Mammary epithelial cell (primary cell): ENCODE measurements around the gene SELENON.

Experiments used
- CTCF ChIP-seq, 2 donors: IDR thresholded peaks in 1 of 2; conservative IDR thresholded peaks in 1 of 2; 2 replicates each; pipeline ENCODE4 v1.5.1; 2011 to 2012; ENCODE audit warnings: inconsistent platforms in 2 of 2, low read length in 2 of 2, mild to moderate bottlenecking in 2 of 2, control low read depth in 1 of 2, low read depth in 1 of 2; ENCODE audit not compliant: insufficient read depth in 1 of 2; ENCODE audit errors: extremely low read depth in 1 of 2
- EZH2 ChIP-seq: IDR thresholded peaks from 2 replicates; pipeline ENCODE4 v1.6.1; 2012; ENCODE audit warnings: low read length, inconsistent platforms, borderline replicate concordance

DNA sequence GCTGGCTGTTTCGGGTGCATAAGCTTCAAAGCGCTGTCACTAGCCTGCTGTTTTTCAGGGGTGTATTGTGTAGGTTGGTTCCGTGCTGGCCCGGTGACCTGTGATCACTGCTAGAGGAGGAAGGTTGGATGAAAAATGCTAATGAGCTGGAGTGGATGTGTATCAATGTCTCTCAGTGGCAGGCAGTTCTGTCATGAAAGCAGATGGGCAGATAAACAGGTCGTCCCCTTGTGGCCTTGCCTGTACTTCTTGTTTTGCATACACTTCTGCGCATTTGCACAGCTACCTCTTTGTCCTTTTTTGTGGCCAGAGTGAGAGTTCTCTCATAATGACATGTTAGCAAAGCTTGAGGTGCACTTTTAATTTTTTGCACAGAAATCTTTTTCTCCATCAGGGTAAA is 2.9 kb downstream of the SELENON start:
- TF ChIP-seq CTCF (conservative IDR thresholded peaks at IDR 0.05 in 1 of 2, IDR thresholded peaks at IDR 0.05 in 1 of 2; ENCODE audit: extremely low read depth in 1 of 2, insufficient read depth in 1 of 2, low read depth in 1 of 2, low read length in 2 of 2) (no peak), EZH2 (no peak)
